ENCODE data around the gene ZNF629. TPM values are rescaled to one million over a fixed set of nuclear protein-coding genes. Genes with fewer than 3 reads are reported as not detected.

Gene ZNF629
- polyA plus RNA-seq, 1 of the 3 experiments (the other 2 are of a cell fraction): 4.7 TPM

GRCh38 chr16:30775392-30776188 lies 11.4 kb downstream of the ZNF629 start (continued):
- TF ChIP-seq PBX3 (IDR thresholded peaks at IDR 0.05) (peak; percentile 57), YY1 (IDR thresholded peaks at IDR 0.05; ENCODE audit: low read depth) (peak; percentile 77; the same call in 1 of the 2 replicates), CHD2 (IDR thresholded peaks at IDR 0.05; ENCODE audit: low read length, partially characterized antibody) (peak; percentile 71), RCOR1 (IDR thresholded peaks at IDR 0.05; ENCODE audit: low read length) (no peak), GABPA (IDR thresholded peaks at IDR 0.05; ENCODE audit: low read depth) (peak; percentile 54), CTCF (IDR thresholded peaks at IDR 0.05) (no peak), JUND (IDR thresholded peaks at IDR 0.05) (no peak), FOXM1 (IDR thresholded peaks at IDR 0.05; ENCODE audit: low read depth) (no peak), MXI1 (IDR thresholded peaks at IDR 0.05; ENCODE audit: low read depth, low read length) (peak; percentile 97), EP300 (IDR thresholded peaks at IDR 0.05; ENCODE audit: borderline replicate concordance in 1 of 2, low read depth in 1 of 2, low read length in 1 of 2) (0 out of 4 replicates have a peak, but pooled peaks of 1 of the 2 experiments have one; percentile 13), RFX5 (IDR thresholded peaks at IDR 0.05; ENCODE audit: low read length) (no peak), TAF1 (IDR thresholded peaks at IDR 0.05; ENCODE audit: borderline replicate concordance, low read depth, low read length) (peak; percentile 54; the same call in 1 of the 2 replicates), MEF2A (IDR thresholded peaks at IDR 0.05; ENCODE audit: borderline replicate concordance, low read depth) (no peak), FOXJ3 (CRISPR knock-in tag; IDR thresholded peaks at IDR 0.05) (no peak), ZBTB33 (IDR thresholded peaks at IDR 0.05; ENCODE audit: borderline replicate concordance, low read depth) (peak; percentile 49; the same call in 1 of the 2 replicates), TCF12 (IDR thresholded peaks at IDR 0.05) (no peak), SIN3A (IDR thresholded peaks at IDR 0.05; ENCODE audit: borderline replicate concordance, low read depth, low read length) (peak; percentile 24; the same call in 1 of the 2 replicates), IRF3 (IDR thresholded peaks at IDR 0.05; ENCODE audit: low read depth, low read length) (no peak), SMC3 (IDR thresholded peaks at IDR 0.05; ENCODE audit: low read depth, low read length) (no peak), GATA2 (CRISPR knock-in tag; IDR thresholded peaks at IDR 0.05) (no peak), POLR2AphosphoS5 (IDR thresholded peaks at IDR 0.05; ENCODE audit: low read depth, low read length) (peak; percentile 86), RXRA (IDR thresholded peaks at IDR 0.05; ENCODE audit: borderline replicate concordance, low read depth) (no peak)

All from SK-N-SH (cell line).